Hippocampal formation (tissue), 2 donors: ENCODE results near the gene GPR82.
"Not testable (repeated sequence)": the region's sequence is repeated elsewhere in the genome, so short reads cannot be mapped to it uniquely, and the experiment has no call there.

ENCODE experiments used
- DNase-seq, 2 donors: peaks; one replicate each; lab custom pipeline; 2025; lab: John Stamatoyannopoulos, UW

The GPR82 gene

DNA sequence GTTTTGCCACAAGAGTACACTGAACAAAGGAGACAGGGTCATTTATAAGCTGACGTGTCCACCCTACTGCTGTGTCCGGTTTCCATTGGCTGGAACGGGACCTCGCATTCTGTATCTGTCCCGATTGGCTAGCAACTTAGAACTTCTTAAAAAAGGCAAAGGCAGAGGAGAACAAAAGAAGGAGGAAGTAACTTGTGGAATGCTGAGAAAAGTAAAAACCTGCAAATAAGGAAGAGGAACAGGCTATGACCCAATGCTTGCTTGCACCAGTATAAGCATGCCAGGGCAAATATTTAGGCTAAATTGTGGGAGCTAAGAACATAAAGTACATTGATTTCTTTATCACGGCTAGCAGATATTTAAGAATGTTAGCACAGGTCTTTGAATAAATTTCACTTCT, 4.4 kb upstream of the GPR82 start:
- DNase-seq, result not testable (repeated sequence)

DNA sequence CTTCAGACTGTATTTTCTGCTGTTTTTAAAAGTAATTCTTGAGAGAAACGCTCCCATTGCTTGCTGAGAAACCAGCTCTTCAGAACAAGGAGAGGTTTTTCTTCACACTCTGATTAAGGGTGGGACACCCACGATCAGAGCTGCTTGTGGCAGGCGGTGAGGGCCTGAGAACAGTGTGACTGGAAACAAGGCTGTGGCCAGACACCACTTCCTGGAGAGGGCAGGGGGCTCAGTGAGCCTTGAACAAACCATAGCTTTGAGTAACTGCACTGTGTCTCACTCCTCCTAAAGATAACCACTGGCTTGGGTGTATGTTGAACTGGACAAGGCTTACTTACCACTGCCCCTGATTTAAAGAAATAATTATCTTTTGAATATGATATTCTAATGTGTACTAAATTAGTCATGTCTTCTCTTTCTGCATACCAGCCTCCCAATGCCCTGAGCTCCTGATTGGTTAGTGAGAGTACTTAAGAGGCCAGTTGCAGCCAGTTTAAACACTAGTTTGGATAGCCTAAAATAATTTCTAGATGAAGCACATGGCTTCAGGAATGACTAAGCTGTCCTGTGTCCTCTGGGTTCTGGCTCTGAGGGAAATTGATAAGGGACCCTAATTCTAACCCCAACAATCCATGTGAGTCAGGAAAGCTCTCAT, 3.7 kb upstream of the GPR82 start:
- no peak for DNase-seq

DNA sequence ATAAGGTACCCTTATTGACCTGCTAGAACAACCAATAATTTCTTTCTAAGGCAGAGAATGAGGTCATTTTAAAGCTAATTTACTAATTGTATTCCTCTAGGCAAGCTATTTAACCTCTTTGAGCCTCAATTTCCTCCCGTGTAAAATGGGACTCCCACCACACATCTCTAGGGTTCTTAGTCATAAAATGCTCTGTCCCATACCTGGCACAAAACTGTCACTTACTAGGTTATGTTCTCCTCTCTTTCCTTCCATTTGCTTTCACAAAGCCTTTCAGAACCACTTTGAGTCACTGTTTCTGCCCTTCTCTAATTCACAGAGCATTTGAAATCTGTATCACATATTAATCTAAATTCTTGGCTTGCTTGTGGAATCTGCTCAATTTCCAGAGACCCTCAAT, 2.4 kb upstream of the GPR82 start:
- no peak for DNase-seq

DNA sequence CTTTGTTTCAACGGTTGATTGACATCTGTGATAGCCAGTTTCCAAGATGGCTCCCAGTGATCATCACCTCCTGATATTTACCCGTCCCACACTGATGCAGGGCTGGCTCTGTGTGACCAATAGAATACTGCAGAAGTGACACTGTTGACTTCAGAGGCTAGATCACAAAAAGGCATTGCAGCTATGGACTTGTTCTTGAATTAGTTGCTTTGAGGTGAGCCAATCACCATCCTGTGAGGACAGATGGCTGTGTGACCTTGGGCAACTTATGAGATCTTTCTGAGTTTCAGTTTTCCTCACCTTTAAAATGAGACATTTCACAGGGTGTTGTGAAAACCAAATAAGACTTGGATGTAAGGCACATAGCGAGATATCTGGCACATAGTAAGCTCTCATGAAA, 1.8 kb upstream of the GPR82 start:
- DNase-seq, result no peak

DNA sequence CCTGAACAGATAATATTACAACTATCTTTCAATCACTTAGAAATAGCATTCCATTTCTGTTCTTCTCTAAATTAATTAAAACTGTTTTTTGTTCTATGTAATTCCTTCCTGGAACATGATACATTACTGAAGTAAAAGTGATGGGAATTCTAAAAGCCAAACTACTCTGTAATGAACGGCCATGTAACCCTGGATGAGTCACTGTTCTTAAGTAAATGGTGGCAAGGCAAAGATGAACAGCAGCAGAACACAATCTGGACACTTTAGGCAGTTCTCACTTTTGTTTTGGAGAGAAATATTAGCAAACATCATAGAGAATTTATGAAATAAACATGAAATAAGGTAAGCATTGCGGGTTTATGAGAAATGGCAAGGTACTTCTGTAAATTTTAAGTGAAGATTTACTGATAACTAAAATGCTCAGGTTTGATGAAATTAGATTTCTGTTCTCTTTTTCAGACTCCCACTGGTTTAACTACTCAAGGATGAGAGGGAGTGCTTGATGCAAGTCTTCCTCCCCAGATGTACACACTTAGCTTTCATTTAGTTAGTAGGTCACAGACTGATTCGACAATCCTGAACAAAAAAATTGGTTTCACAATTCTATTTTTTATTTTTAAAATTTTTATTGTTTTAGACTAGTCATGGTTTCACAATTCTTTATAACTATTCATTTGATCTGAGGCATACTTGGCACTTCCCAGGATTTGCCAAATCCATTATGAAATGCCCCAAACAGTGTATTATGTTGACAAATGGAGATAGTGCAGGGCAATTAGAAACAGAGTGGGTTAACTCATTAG, 964 bp upstream of the GPR82 start:
- no peak for DNase-seq

DNA sequence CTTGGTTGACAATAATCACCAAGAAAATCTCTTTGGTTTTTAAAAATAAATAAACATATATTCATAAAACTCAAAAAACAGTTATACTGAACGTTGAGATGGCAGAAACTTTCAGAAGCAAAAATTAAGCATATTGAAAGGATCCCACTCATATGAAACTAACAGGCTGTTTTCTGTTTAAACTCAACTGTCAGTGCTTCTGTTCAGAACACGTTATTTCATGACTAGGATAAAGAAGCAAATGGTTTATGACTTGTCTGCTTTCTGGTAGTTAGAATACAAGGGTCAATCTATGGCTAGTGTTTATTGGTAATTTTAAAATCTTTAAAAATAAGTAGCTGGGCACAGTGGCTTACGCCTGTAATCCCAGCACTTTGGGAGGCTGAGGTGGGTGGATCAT, 4.1 kb downstream of the GPR82 start:
- DNase-seq, result no peak

DNA sequence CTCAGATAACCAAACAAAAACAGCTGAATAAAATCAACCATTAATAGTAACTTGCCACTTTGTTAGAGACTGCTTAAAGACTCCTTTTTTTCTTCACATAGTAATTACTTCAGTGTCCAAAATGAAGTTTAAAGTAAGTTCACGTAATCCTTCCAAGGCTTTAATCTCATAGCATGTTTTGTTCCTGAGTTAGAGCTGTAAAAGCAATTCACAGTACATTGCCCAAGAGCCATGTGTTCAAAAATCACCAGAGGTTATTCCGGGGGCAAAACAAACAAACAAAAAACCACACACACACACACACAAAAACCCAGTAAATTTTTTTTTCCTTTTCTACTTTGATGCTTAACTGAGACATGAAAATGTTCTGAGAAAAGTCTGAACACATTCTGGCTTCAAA, 6.1 kb downstream of the GPR82 start:
- DNase-seq, result no peak

DNA sequence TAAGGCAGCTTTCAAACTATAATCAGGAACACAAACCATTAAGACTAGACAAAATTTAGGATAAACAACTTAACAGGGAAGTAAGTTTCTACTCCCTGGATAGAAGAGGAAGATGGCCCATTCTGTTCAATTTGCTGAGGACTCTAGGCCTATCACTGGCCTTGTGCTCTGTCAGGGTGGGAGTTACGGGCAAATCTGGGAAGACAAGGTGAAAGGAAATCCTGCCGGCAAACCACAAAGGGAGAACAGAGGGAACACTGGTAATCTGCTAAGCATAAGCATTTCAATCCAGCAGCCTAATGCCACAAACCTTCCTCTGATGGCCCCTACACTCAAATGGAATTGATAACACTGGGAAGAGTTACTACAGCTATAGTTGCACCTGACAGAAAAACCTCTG, 8.3 kb downstream of the GPR82 start:
- no peak for DNase-seq

DNA sequence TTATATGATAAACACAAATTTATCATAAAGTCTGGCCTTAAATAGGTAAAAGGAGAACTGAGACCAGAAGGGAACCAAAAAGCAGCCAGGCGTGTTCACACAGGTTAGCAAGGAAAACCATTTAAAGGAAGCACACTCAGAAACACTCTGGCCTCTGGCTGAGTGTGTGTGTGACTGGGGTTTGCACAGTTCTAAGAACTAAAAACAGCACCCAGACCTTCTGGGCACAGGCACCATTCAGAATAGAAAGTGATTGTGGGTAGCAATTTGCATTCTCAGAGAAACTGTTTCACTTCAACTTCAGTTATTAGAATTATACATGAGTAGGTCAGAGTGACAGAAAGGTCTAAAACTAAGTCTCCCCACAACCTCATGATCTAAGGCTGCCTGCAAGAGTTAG, 10.0 kb downstream of the GPR82 start:
- no peak for DNase-seq

DNA sequence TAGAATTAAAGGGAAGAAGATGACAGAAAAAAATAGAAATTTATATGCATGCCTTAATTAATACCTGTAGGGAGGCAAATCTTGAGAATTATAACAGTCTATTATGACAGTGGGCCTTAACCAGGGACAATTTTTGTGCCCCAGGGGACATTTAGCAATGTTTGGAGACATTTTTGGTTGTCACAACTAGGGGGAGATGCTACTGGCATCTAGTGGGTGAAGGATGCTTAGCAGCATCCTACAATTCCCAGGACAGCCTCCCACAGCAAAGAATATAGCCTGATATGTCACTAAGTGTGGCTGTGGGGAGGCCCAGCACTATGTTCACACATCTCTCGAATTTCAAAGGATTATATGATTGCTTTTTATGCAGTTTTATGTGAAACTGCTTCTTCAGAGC, 10.5 kb downstream of the GPR82 start:
- DNase-seq, result no peak

DNA sequence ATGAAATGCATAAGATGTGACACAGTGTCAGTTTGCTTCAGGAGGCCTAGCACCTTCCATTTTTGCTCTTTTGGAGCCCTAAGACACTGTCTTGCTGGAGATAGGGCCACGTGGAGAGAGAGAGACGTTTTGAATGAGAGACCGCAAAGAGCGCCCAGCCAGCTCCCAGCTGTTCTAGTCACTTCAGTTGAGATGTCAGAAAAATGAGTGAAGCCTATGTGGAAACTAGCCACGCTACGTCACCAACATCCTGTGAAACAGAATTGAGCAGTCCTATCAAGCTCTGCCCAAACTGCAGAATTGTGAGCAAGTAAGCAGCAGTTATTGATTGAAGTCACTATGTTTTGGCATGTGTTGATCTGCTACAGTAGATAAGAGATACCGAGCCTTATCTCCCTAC, 13.1 kb downstream of the GPR82 start:
- DNase-seq, result no peak

DNA sequence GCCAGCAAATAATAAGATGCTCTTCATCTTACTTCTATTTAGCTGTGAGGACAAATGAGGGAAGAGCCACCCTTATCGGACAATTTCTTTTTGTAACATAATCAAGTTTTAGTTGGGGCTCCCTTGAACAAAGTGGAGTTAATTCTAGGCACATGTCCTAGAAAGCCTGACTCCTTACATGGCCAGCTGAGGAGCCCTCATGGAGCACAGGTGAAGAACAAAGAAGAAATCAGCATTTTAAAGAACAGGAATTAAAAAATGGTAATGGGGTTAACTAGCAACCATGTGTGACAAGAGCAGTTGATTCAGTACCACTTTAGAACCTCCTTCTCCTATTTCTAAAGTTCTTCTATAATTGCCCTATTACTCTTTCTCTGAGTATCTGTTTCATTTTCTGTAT, 15.9 kb downstream of the GPR82 start:
- DNase-seq, result no peak

DNA sequence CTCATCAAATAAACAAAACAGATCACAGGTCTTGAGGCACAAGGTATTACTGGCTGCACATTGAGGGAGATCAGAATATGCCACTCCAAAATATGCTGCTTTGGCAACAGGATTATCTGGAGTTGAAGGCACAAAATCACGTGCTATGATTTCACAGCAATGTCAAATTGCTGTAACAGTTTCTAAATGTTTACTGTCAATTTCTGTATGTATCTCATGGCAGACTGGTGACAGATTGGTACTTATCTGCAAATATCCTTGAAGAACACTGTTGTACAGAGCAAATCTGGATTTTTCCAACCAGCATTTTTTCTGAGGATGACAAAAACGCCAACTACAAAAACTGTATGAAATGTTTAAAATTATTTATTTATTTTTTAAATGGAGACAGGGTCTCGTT, 26.7 kb downstream of the GPR82 start:
- no peak for DNase-seq

DNA sequence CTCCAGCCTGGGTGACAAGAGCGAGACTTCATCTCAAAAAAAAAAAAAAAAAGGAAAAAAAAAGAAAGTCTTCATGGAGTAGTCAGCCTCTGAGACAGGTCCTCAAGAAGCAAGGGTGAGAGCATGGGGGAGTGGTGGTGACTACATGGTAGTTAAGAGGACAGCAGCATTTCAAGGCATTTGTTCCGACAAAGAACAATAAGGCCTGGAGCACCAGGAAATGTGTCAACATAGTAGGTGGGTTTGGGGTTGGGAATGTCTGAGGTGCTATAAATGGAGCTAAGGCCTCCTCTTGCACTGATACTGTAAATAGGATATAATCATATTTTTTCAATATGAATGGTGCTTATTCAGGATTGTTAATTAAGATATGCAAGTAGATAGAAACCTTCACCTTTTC, 34.4 kb downstream of the GPR82 start:
- no peak for DNase-seq

DNA sequence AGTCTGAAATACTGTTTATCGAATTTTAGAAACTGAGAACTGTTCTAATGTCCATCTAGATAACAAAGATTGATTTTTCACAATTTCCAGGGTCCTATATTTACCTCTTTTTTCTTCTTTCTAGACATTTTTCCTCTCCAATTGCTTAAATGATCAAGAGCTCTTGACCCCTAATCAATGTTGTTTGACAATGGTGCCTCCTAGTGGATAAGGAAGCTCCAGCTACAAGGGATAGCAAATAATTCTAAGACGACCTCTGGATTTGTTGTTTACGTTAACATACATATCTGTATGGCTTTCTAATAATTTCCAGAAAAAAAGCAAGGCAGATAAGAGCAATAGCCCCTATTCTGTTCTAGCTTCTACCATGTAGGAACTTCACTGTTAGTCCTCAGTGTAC, 35.8 kb downstream of the GPR82 start:
- no peak for DNase-seq

DNA sequence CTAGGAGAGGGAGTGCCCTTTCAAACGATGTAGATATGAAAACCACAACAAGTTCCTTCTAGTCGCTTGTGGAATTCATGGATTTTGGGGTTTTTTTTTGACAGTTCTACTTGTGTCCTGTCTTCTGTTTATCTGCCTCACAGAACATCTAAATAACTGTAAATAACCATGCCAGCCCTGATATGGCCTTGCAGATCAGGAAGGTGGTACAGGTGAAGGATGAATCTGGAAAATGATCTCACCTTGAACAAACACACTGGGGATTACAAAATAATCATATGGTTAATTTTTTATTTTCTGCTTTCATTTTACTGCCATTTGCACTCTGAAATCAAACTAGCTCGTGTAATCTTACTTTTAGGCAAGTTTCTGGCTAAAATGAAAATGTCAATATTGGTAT, 37.2 kb downstream of the GPR82 start:
- no peak for DNase-seq

DNA sequence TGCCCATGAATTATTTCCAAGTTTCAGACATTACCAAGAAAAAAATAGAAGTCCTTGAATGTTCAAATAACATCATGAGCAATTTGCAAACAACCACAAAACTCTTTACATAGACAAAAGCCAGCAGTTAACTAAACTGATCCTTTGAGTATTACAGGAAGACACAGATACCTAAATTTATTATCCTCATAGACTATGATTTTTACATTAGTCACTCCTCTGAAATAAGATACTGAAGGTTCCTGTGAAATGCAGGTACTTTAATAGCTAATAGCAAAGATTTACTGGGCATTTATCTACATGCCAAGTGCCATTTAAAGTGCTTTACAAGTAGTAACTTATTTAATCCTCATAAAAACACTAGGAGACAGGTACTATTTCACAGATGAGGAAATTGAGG, 37.7 kb downstream of the GPR82 start:
- no peak for DNase-seq

DNA sequence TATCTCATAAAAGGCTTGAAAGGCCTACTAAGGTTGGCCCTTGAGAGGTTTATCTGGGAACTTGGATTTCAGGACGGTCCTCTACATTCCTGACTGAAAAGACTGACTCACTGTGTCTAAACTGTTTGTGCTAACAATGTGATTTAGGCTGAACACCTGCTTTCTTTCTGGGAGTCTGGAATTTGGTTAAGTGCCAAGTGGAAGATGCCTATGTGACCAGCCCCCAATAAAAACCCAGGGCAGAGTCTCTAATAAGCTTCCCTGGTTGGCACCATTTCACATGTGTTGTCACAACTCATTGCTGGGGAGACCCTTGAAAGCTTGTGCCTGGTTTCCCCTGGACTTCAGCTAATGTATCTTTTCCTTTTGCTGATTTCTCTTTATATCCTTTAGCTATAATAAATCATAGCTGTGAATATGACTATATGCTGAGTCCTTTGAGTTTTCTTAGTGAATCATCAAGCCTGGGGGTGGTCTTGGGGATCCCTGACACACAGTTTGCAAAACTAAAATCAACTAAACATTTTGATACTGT, 55.1 kb downstream of the GPR82 start:
- no peak for DNase-seq
